Thyroid gland (tissue), 4 donors: ENCODE measurements around the gene EFNA3. TPM values are rescaled to one million over a fixed set of nuclear protein-coding genes. Genes with fewer than 3 reads are reported as not detected.

Experiments
- DNase-seq, 2 donors: peaks; one replicate each; pipeline ENCODE4 v3.0.0-alpha.2; 2019
- H3K27ac ChIP-seq, 3 donors: fragments of 200-600 bp; sonication (generic); 1 replicate in 2 of 3; 2 replicates in 1 of 3; pipeline ENCODE4 v1.5.1; 2016 to 2019; ENCODE audit warnings: mild to moderate bottlenecking in 1 of 3, moderate library complexity in 1 of 3
- H3K27me3 ChIP-seq: fragments of 200-600 bp; sonication (generic); one replicate; pipeline ENCODE4 v1.5.1; 2019
- H3K36me3 ChIP-seq, 2 donors: fragments of 200-600 bp; sonication (generic); one replicate each; pipeline ENCODE4 v1.5.1; 2016 to 2019
- H3K4me1 ChIP-seq, 2 donors: fragments of 200-600 bp; sonication (generic); one replicate each; pipeline ENCODE4 v1.5.1; 2017 to 2019
- H3K4me3 ChIP-seq, 3 donors: fragments of 200-600 bp; sonication (generic); replicated peaks in 1 of 3; 1 replicate in 2 of 3; 2 replicates in 1 of 3; pipeline ENCODE4 v1.5.1; 2016; ENCODE audit warnings: mild to moderate bottlenecking in 1 of 3
- H3K9me3 ChIP-seq: fragments of 200-600 bp; sonication (generic); one replicate; pipeline ENCODE4 v1.5.1; 2017
- CTCF ChIP-seq, 6 experiments: fragments of 200-600 bp in 3 of 6; fragments of 450-650 bp in 3 of 6; sonication (generic) in 3 of 6; IDR thresholded peaks; one replicate each; pipeline ENCODE4 v1.5.1; 2016 to 2019; ENCODE audit warnings: antibody characterized with exemption in 6 of 6, mild to moderate bottlenecking in 2 of 6, inconsistent platforms in 1 of 6, moderate library complexity in 1 of 6
- POLR2A ChIP-seq, 2 donors: fragments of 450-650 bp; IDR thresholded peaks; one replicate each; pipeline ENCODE4 v1.6.1; 2017; ENCODE audit warnings: antibody characterized with exemption in 2 of 2, mild to moderate bottlenecking in 2 of 2, moderate library complexity in 1 of 2
- WGBS, 2 donors: methylation state at CpG; one replicate each; pipeline ENCODE4 v1.1.5; 2017; 5-methylcytosine and 5-hydroxymethylcytosine counted together
- intact Hi-C: fragments of 100-400 bp; cut with DNase I; formaldehyde crosslinking; loops from one replicate; pipeline ENCODE4 v1.15.1; 2023
- total RNA-seq, 4 donors: library from RNA; depleted of rRNA; stranded (reverse); fragments of >200 nt; gene quantifications; one replicate each; pipeline ENCODE4 v1.2.3, GENCODE V29; 2016

The EFNA3 gene
- total RNA-seq, 4 donors from 2014 or later = 1.2 to 2.9 (median 2.0) TPM

GRCh38 chr1:155124503-155125463, 46.1 kb downstream of the EFNA3 start:
- H3K4me3 ChIP-seq = no peak overlapping the region
- H3K36me3 ChIP-seq = no peaks in the 10 kb centered on the region
- no peaks in the 10 kb centered on the region for H3K9me3 ChIP-seq
- no peak overlapping the region for H3K27ac ChIP-seq
- peaks cover 24 to 30% of the 10 kb centered on the region in 2 donors for H3K4me1 ChIP-seq
- 84 to 90% methylated on average over 15 to 16 of the region's 16 CpGs for WGBS, 2 donors
- TF ChIP-seq POLR2A (IDR thresholded peaks at IDR 0.05) (no peak), CTCF (IDR thresholded peaks at IDR 0.05) (no peak)
- intact Hi-C loops = loop anchor here (5.0 kb wide), 1 partner anchor 32 kb away; no protein-coding TSS in a partner anchor
- DNase-seq = no peak
- no peaks in the 10 kb centered on the region for H3K27me3 ChIP-seq

GRCh38 chr1:155125511-155125945, 46.9 kb downstream of the EFNA3 start:
- intact Hi-C loops = loop anchor here (5.0 kb wide), 1 partner anchor 33 kb away; no protein-coding TSS in a partner anchor
- no peaks in the 10 kb centered on the region for H3K36me3 ChIP-seq
- H3K27me3 ChIP-seq = no peaks in the 10 kb centered on the region
- H3K4me3 ChIP-seq = peak overlapping the region in 1 of 3 donors; percentile 82
- H3K27ac ChIP-seq = peak overlapping the region; percentile 62 to 98 (median 96)
- H3K9me3 ChIP-seq = no peaks in the 10 kb centered on the region
- 69 to 70% methylated on average over 2 to 5 of the region's 11 CpGs for WGBS, 2 donors
- peaks cover 25 to 36% of the 10 kb centered on the region in 2 donors for H3K4me1 ChIP-seq
- TF ChIP-seq CTCF (IDR thresholded peaks at IDR 0.05) = no peak
- no peak for TF ChIP-seq POLR2A (IDR thresholded peaks at IDR 0.05)
- DNase-seq = peak; percentile 20 to 27

GRCh38 chr1:155125946-155126555, 47.4 kb downstream of the EFNA3 start:
- Histone ChIP-seq H3K27me3 (no peaks in the 10 kb centered on the region), H3K27ac (peak overlapping the region; percentile 62 to 98 (median 96)), H3K36me3 (no peaks in the 10 kb centered on the region), H3K4me3 (peak overlapping the region in 1 of 3 donors; percentile 82), H3K4me1 (peaks cover 30 to 41% of the 10 kb centered on the region in 2 donors), H3K9me3 (no peaks in the 10 kb centered on the region)
- DNase-seq = peak; percentile 73 to 77
- TF ChIP-seq CTCF (IDR thresholded peaks at IDR 0.05) (no peak), POLR2A (IDR thresholded peaks at IDR 0.05) (no peak)
- intact Hi-C loops = loop anchor here (5.0 kb wide), 1 partner anchor 34 kb away; no protein-coding TSS in a partner anchor
- 33 to 34% methylated on average over 11 to 23 of the region's 53 CpGs for WGBS, 2 donors

- peak; percentile 90 to 92 for DNase-seq
- Histone ChIP-seq H3K4me1 (peaks cover 36 to 47% of the 10 kb centered on the region in 2 donors), H3K27ac (peak overlapping the region; percentile 62 to 98 (median 96)), H3K9me3 (no peaks in the 10 kb centered on the region), H3K4me3 (peak overlapping the region in 1 of 3 donors; percentile 82), H3K36me3 (peaks cover 3 to 4% of the 10 kb centered on the region in 2 donors), H3K27me3 (no peaks in the 10 kb centered on the region)
- intact Hi-C loops = loop anchor here (5.0 kb wide), 1 partner anchor 34 kb away; no protein-coding TSS in a partner anchor
- WGBS, 2 donors = 0 to 2% methylated on average over 13 to 22 of the region's 32 CpGs
- peak in 1 of 6 experiments; percentile 13 for TF ChIP-seq CTCF (IDR thresholded peaks at IDR 0.05)
- no peak for TF ChIP-seq POLR2A (IDR thresholded peaks at IDR 0.05)
Measured at GRCh38 chr1:155126556-155127104, 48.0 kb downstream of the EFNA3 start.
